ENCODE data around the gene BOD1. TPM values are rescaled to one million over a fixed set of nuclear protein-coding genes. Genes with fewer than 3 reads are reported as not detected.

The BOD1 gene
- total RNA-seq, 2 donors from 2014 or later = 79.3 to 92.9 TPM

DNA sequence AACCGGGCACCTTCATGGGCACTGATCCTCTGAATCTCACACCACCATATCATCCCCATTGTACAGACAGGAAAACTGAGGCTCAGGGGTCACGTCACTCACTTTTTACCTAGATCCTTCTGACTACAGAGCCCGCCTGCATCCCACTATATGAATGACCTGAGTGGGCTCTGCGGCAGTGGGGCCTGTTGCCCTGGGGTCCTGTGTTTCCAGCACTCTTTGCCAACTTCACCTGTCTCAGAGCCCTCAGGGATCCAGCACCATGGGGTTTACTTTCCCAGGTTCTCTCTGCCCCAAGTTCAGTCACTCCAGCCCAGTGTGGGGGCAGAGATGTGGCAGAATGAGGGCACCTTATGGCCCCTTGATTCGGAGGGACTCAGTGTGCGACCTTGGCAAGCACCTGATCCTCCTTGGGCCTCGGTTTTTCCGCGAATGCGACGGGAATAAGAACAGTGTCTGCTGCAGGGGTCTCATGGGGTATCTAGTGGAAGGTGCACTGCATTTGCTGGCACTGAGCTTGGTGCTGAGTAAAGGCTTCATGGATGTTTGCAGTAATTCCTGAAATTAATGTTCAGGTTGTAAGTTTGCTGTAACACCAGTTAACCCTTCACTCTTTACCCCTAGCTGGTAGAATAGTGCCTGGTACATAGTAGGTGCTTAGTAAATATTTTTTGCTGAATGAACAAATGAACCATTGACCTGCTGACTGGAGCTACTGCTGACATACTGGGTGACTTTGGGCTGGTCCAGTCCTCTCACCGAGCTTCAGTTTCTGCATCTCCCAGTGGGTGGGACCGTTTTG is 47.1 kb upstream of the BOD1 start:
- Histone ChIP-seq H3K36me3 (ENCODE audit: control insufficient read depth, insufficient read depth, low read length) (no peaks in the 10 kb centered on the region), H3K9ac (ENCODE audit: extremely low read depth, low read length, poor library complexity, severe bottlenecking) (no peak overlapping the region), H3K27ac (ENCODE audit: low read depth, low read length) (no peak overlapping the region), H3K4me1 (ENCODE audit: control insufficient read depth, insufficient read depth, low read length) (no peaks in the 10 kb centered on the region), H3K4me3 (ENCODE audit: low read length) (no peak overlapping the region), H3K27me3 (ENCODE audit: control insufficient read depth, insufficient read depth, low read length, poor library complexity, severe bottlenecking) (no peaks in the 10 kb centered on the region), H3K9me3 (ENCODE audit: control insufficient read depth, low read length) (peaks cover 3% of the 10 kb centered on the region)
- Mint-ChIP-seq H3K27me3 (ENCODE audit: insufficient read depth) (peaks cover 3% of the 10 kb centered on the region), H3K4me3 (no peak overlapping the region), H3K36me3 (ENCODE audit: low read depth) (peaks cover 4% of the 10 kb centered on the region), H3K9me3 (peaks cover 25% of the 10 kb centered on the region), H3K27ac (no peak overlapping the region), H3K4me1 (no peaks in the 10 kb centered on the region)
- no peak for DNase-seq
- TF ChIP-seq CTCF (conservative IDR thresholded peaks at IDR 0.05) = no peak
- WGBS, 2 experiments (ENCODE audit: insufficient coverage in 1 of 2, insufficient read length in 1 of 2) = 88 to 90% methylated on average over 10 to 13 of the region's 13 CpGs

DNA sequence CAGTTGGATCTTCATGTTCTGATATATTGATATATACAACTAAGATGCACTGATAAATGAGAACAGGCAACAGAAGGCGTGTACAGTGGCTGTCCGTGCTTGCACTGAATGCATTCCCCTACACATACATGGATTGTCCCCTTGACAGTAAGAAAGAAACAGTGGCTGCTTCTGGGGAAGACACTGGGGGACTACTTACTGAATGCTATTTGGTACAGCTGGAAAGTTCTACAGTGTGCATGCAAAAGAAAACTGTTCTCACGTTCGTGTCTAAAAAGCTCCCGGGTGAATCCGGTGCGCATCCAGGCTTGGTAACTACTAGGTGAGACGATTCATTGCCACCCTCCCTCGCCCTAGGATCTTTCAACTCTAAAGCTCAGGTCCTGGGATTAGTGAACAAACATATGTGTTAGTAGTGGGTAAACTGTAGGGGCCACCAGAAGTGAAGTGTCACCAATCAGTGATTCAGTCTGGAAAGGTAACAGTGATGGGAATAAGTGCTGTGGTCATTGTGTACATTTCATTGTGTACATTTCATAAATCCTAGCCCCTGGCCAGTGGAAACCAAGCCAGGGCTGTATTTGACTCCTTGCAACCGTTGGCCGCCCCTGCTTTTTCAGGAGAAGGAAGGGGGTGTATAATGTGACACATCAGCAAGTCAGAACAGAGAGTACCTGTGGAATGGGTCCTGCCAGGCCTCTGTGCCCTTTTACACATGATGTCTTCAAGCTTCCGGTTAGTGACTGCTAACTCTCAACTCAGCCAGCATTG is 46.3 kb upstream of the BOD1 start:
- no peaks in the 10 kb centered on the region for H3K27me3 ChIP-seq (ENCODE audit: control insufficient read depth, insufficient read depth, low read length, poor library complexity, severe bottlenecking)
- no peak for DNase-seq
- no peaks in the 10 kb centered on the region for H3K9me3 ChIP-seq (ENCODE audit: control insufficient read depth, low read length)
- Mint-ChIP-seq H3K36me3 (ENCODE audit: low read depth) (no peaks in the 10 kb centered on the region), H3K4me3 (no peak overlapping the region), H3K4me1 (no peaks in the 10 kb centered on the region), H3K27ac (no peak overlapping the region), H3K27me3 (ENCODE audit: insufficient read depth) (peaks cover 3% of the 10 kb centered on the region), H3K9me3 (peaks cover 17% of the 10 kb centered on the region)
- no peak overlapping the region for H3K4me3 ChIP-seq (ENCODE audit: low read length)
- H3K36me3 ChIP-seq (ENCODE audit: control insufficient read depth, insufficient read depth, low read length) = no peaks in the 10 kb centered on the region
- H3K4me1 ChIP-seq (ENCODE audit: control insufficient read depth, insufficient read depth, low read length) = no peaks in the 10 kb centered on the region
- TF ChIP-seq CTCF (conservative IDR thresholded peaks at IDR 0.05) = no peak
- WGBS, 2 experiments (ENCODE audit: insufficient coverage in 1 of 2, insufficient read length in 1 of 2) = 94% methylated on average over 10 to 12 of the region's 12 CpGs
- no peak overlapping the region for H3K27ac ChIP-seq (ENCODE audit: low read depth, low read length)
- H3K9ac ChIP-seq (ENCODE audit: extremely low read depth, low read length, poor library complexity, severe bottlenecking) = no peak overlapping the region

DNA sequence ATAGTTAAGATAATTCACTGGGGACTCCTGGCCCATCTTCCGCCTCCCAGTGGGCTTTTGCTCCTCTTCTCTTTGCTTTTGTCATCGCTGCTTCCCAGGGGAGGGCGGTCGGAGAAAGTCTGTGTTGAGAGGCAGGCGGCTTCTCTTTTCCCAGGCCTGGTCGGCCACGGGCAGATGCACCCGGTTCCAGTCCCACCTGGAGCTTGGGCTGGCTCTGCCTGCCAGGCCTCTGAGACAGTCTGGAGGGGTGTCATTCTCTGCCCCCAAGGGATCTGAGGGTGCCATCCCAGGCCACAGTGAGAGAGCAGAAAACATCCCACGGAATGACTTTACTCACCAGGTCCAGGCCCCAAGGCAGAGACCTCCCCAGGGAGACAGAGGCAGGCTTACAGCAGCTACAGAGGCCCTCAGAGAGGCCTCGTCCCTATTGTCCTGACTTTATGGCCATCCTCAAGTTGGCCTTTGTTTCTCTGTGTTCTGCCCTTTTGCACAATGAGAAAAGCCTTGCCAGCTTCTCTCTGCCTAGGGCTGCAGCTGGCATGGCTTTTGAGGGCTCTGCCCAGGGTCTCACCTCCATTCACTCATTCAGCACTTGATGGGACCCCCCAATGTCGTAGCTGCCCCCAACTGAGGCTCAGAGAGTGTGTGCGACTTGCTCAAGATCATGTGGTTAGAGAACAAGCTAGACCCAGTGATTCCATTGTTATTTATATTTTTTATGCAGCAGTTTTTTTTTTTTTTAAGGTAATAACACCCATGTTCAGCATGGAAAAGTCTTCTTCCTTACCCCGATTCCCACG is 44.2 kb upstream of the BOD1 start:
- Histone ChIP-seq H3K4me1 (ENCODE audit: control insufficient read depth, insufficient read depth, low read length) (no peaks in the 10 kb centered on the region), H3K9ac (ENCODE audit: extremely low read depth, low read length, poor library complexity, severe bottlenecking) (no peak overlapping the region), H3K27ac (ENCODE audit: low read depth, low read length) (no peak overlapping the region), H3K36me3 (ENCODE audit: control insufficient read depth, insufficient read depth, low read length) (no peaks in the 10 kb centered on the region), H3K27me3 (ENCODE audit: control insufficient read depth, insufficient read depth, low read length, poor library complexity, severe bottlenecking) (no peaks in the 10 kb centered on the region), H3K9me3 (ENCODE audit: control insufficient read depth, low read length) (no peaks in the 10 kb centered on the region), H3K4me3 (ENCODE audit: low read length) (no peak overlapping the region)
- H3K36me3 Mint-ChIP-seq (ENCODE audit: low read depth) = no peaks in the 10 kb centered on the region
- DNase-seq = peak; percentile 29
- no peak overlapping the region for H3K4me3 Mint-ChIP-seq
- H3K27me3 Mint-ChIP-seq (ENCODE audit: insufficient read depth) = no peaks in the 10 kb centered on the region
- WGBS, 2 experiments (ENCODE audit: insufficient coverage in 1 of 2, insufficient read length in 1 of 2) = 90 to 91% methylated on average over 3 to 14 of the region's 14 CpGs
- no peak overlapping the region for H3K27ac Mint-ChIP-seq
- H3K9me3 Mint-ChIP-seq = peaks cover 7% of the 10 kb centered on the region
- TF ChIP-seq CTCF (conservative IDR thresholded peaks at IDR 0.05) = no peak
- no peaks in the 10 kb centered on the region for H3K4me1 Mint-ChIP-seq

All from endodermal cell (in vitro differentiated cells).